ENCODE data around the gene RFX4. TPM values are rescaled to one million over a fixed set of nuclear protein-coding genes. Genes with fewer than 3 reads are reported as not detected.

The RFX4 gene
- total RNA-seq, 1 experiment from 2014 or later: not detected

DNA sequence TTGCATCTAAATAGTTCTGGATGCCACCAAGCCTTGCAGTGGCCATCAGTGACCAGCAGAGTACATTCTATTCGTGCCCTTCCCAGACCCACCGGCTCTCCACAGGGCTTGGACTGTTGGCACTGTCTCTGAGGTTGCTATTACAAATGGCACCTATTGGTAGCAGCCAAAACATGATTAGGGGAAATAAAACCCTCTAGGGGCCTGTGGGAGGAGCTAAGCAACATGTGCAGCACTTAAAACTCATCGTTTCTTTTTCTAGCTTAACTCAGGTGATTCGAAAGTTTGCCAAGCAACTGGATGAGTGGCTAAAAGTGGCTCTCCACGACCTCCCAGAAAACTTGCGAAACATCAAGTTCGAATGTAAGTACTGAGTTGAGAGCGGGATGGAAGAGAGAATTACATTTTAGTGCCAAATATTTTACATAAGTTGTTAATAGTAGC is 126.3 kb downstream of the RFX4 start:
- Histone ChIP-seq H3K27ac (ENCODE audit: low read depth, low read length) (no peak overlapping the region), H3K4me2 (ENCODE audit: low read length) (no peak overlapping the region), H3K4me3 (replicated peaks in 1 of 2; ENCODE audit: low read depth in 1 of 2, low read length in 2 of 2) (no peak overlapping the region), H3K79me2 (ENCODE audit: insufficient read depth, low read length) (no peaks in the 10 kb centered on the region), H4K20me1 (ENCODE audit: insufficient read depth) (no peaks in the 10 kb centered on the region), H2AFZ (ENCODE audit: low read depth, low read length, poor library complexity, severe bottlenecking) (no peak overlapping the region), H3K27me3 (ENCODE audit: insufficient read depth, low read length) (peaks cover 4% of the 10 kb centered on the region; the same call in 1 of the 2 replicates), H3K36me3 (ENCODE audit: control insufficient read depth in 1 of 2, insufficient read depth in 2 of 2, low read length in 2 of 2) (no peaks in the 10 kb centered on the region), H3K9me2 (ENCODE audit: insufficient read depth) (no peaks in the 10 kb centered on the region), H3K9me3 (ENCODE audit: control insufficient read depth in 1 of 2, insufficient read depth in 1 of 2, low read depth in 1 of 2, low read length in 2 of 2) (no peaks in the 10 kb centered on the region), H3K9ac (ENCODE audit: low read length) (no peak overlapping the region), H3K4me1 (ENCODE audit: control insufficient read depth in 1 of 2, insufficient read depth in 2 of 2, low read length in 2 of 2) (no peaks in the 10 kb centered on the region)
- no peak for TF ChIP-seq SP1 (IDR thresholded peaks at IDR 0.05; ENCODE audit: low read depth)
- TF ChIP-seq, protein P1, sequence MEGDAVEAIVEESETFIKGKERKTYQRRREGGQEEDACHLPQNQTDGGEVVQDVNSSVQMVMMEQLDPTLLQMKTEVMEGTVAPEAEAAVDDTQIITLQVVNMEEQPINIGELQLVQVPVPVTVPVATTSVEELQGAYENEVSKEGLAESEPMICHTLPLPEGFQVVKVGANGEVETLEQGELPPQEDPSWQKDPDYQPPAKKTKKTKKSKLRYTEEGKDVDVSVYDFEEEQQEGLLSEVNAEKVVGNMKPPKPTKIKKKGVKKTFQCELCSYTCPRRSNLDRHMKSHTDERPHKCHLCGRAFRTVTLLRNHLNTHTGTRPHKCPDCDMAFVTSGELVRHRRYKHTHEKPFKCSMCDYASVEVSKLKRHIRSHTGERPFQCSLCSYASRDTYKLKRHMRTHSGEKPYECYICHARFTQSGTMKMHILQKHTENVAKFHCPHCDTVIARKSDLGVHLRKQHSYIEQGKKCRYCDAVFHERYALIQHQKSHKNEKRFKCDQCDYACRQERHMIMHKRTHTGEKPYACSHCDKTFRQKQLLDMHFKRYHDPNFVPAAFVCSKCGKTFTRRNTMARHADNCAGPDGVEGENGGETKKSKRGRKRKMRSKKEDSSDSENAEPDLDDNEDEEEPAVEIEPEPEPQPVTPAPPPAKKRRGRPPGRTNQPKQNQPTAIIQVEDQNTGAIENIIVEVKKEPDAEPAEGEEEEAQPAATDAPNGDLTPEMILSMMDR (IDR thresholded peaks at IDR 0.05 in 2 of 3, conservative IDR thresholded peaks at IDR 0.05 in 1 of 3; ENCODE audit: borderline replicate concordance in 1 of 3, insufficient read depth in 1 of 3, low read depth in 2 of 3, low read length in 2 of 3): peak in 2 of 3 experiments; percentile 21 to 28; a peak in 3 of 6 replicates
- intact Hi-C loops (cut with micrococcal nuclease): no loop called here
- ChIA-PET CTCF (no interaction called here), POLR2A (no interaction called here), RAD21 (ENCODE audit: low non-redundant PET in 1 of 2, low total read pairs in 2 of 2, uncharacterized antibody in 2 of 2, unreplicated experiment in 2 of 2) (no interaction called here)
- DNase-seq (ENCODE audit: low read depth, low spot score) (no peak), ATAC-seq (peak; percentile 70)
- no TSS peak for BruUV-seq (replicated peaks)

DNA sequence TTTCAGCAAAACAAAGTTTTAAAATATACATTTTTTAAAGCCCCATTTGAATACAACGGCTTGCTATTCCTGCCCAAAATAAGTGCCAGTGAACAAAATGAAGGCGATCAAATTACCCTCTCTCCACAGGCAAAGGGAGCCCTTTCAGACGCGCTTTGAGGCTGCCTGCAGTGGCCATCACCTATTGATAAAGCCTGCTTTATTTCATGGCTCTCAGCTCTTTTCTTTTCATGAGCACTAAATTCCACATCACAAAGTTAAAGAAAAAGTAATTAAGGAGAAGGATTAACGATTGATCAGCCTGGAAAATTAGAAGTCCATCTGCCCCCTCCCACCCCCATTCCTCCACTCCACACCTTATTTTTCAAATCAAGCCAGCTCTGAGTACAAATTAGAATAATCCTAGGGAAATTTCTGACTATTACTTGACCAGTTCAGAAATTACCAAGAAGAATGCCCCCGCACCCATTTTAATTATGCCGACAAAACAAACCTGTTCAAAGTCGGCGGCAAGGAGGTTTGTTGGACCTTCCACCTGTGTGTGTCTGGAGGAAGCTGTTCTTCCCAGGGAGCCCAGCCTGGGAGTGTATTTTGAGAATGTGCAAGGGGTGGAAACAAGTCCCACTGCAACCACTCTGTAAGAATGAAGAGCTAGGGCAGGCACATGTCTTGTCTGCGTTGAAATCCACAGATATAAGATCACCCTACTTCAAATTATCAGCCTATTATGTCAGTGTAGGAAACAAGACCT is 127.5 kb downstream of the RFX4 start:
- ATAC-seq (no peak), DNase-seq (ENCODE audit: low read depth, low spot score) (no peak)
- no peaks in the 10 kb centered on the region for H3K9me3 ChIP-seq (ENCODE audit: control insufficient read depth in 1 of 2, insufficient read depth in 1 of 2, low read depth in 1 of 2, low read length in 2 of 2)
- CTCF ChIA-PET: no interaction called here
- H3K9me2 ChIP-seq (ENCODE audit: insufficient read depth): no peaks in the 10 kb centered on the region
- H3K4me1 ChIP-seq (ENCODE audit: control insufficient read depth in 1 of 2, insufficient read depth in 2 of 2, low read length in 2 of 2): no peaks in the 10 kb centered on the region
- no peaks in the 10 kb centered on the region for H4K20me1 ChIP-seq (ENCODE audit: insufficient read depth)
- no peak overlapping the region for H3K4me2 ChIP-seq (ENCODE audit: low read length)
- H3K9ac ChIP-seq (ENCODE audit: low read length): no peak overlapping the region
- H3K4me3 ChIP-seq (replicated peaks in 1 of 2; ENCODE audit: low read depth in 1 of 2, low read length in 2 of 2): no peak overlapping the region
- intact Hi-C loops (cut with micrococcal nuclease): no loop called here
- RAD21 ChIA-PET (ENCODE audit: low non-redundant PET in 1 of 2, low total read pairs in 2 of 2, uncharacterized antibody in 2 of 2, unreplicated experiment in 2 of 2): no interaction called here
- no peaks in the 10 kb centered on the region for H3K79me2 ChIP-seq (ENCODE audit: insufficient read depth, low read length)
- no peak overlapping the region for H3K27ac ChIP-seq (ENCODE audit: low read depth, low read length)
- TF ChIP-seq JUND (IDR thresholded peaks at IDR 0.05) (no peak), TCF7L2 (IDR thresholded peaks at IDR 0.05; ENCODE audit: borderline replicate concordance, extremely low read depth, insufficient read depth, insufficient read length) (no peak), MAX (IDR thresholded peaks at IDR 0.05) (no peak), EZH2 (IDR thresholded peaks at IDR 0.05) (no peak), ZNF274 (IDR thresholded peaks at IDR 0.05; ENCODE audit: low read depth, low read length) (no peak), SIN3A (IDR thresholded peaks at IDR 0.05; ENCODE audit: low read depth) (no peak), RAD21 (IDR thresholded peaks at IDR 0.05; ENCODE audit: low read depth) (no peak), CEBPB (IDR thresholded peaks at IDR 0.05; ENCODE audit: low read depth) (no peak), ELF1 (IDR thresholded peaks at IDR 0.05; ENCODE audit: borderline replicate concordance, low read depth) (no peak), ZBTB33 (IDR thresholded peaks at IDR 0.05; ENCODE audit: extremely low read depth, insufficient replicate concordance, low read length) (no peak), POLR2AphosphoS5 (IDR thresholded peaks at IDR 0.05; ENCODE audit: low read depth, low read length) (no peak), POLR2A (IDR thresholded peaks at IDR 0.05; ENCODE audit: borderline replicate concordance, extremely low read depth, insufficient read depth, insufficient read length) (no peak), SP1 (IDR thresholded peaks at IDR 0.05; ENCODE audit: low read depth) (no peak), SRF (IDR thresholded peaks at IDR 0.05; ENCODE audit: low read depth) (no peak), FOSL1 (IDR thresholded peaks at IDR 0.05; ENCODE audit: low read depth) (no peak), YY1 (IDR thresholded peaks at IDR 0.05; ENCODE audit: extremely low read depth, insufficient replicate concordance, low read depth, low read length) (no peak)
- H3K27me3 ChIP-seq (ENCODE audit: insufficient read depth, low read length): no peaks in the 10 kb centered on the region
- POLR2A ChIA-PET: no interaction called here
- no peak overlapping the region for H2AFZ ChIP-seq (ENCODE audit: low read depth, low read length, poor library complexity, severe bottlenecking)
- no TSS peak for BruUV-seq (replicated peaks)
- no peaks in the 10 kb centered on the region for H3K36me3 ChIP-seq (ENCODE audit: control insufficient read depth in 1 of 2, insufficient read depth in 2 of 2, low read length in 2 of 2)

Data from HCT116 (cell line).